ENCODE results near the gene JAG1. TPM values are rescaled to one million over a fixed set of nuclear protein-coding genes. Genes with fewer than 3 reads are reported as not detected.
A peak's percentile ranks its signal among the peaks of the same experiment; 100 is the strongest.

The JAG1 gene
- total RNA-seq, 4 donors from 2014 or later = 133 to 367 (median 191) TPM

DNA sequence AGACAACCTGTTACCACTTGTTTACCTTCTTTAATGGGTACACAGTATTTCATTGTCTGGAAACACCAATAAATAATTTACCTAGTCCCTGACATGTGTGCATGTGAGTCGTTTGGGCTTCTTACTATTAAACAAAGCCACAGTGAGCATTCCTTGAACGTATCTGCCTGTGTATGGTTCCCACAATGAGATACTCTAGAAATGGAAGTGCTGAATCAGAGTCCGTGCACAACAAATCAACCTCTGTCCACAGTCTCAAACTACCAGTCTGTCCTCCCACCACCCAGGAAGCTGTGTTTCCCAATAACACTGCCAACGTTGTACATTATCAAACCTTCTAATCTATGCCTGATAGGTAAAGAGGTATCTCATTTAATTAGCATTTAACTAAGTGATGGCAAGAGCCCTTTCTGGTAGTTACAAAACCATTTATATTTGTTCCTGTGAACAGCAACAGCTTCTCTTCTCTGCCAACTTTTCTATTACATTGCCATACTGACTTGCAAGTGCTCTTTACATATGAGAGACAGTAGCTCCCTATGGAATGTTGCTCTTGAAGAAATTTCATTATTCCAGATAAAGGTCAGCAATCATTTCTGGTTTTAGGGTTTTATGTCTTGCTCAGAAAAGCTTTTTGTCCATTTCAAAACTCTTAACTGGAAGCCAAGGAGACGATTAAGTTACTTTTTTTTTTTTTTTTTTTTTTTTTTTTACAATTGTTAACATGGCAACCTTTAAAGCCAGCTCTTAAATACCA lies 14.7 kb downstream of the JAG1 start:
- H3K4me3 ChIP-seq = no peak overlapping the region
- H3K27ac ChIP-seq = peak overlapping the region; percentile 30
- peak in 1 of 2 donors; percentile 16 for DNase-seq (ENCODE audit: low spot score in 2 of 2)
- no peak for TF ChIP-seq EP300 (IDR thresholded peaks at IDR 0.05)
- TF ChIP-seq POLR2A (IDR thresholded peaks at IDR 0.05) = no peak
- TF ChIP-seq POLR2AphosphoS5 (IDR thresholded peaks at IDR 0.05) = no peak
- no peak for TF ChIP-seq CTCF (IDR thresholded peaks at IDR 0.05)
- H3K9me3 ChIP-seq = no peaks in the 10 kb centered on the region
- no peaks in the 10 kb centered on the region for H3K27me3 ChIP-seq
- peaks cover 90% of the 10 kb centered on the region for H3K4me1 ChIP-seq
- 34% methylated on average over 5 of the region's 5 CpGs for WGBS
- peaks cover 77% of the 10 kb centered on the region for H3K36me3 ChIP-seq

DNA sequence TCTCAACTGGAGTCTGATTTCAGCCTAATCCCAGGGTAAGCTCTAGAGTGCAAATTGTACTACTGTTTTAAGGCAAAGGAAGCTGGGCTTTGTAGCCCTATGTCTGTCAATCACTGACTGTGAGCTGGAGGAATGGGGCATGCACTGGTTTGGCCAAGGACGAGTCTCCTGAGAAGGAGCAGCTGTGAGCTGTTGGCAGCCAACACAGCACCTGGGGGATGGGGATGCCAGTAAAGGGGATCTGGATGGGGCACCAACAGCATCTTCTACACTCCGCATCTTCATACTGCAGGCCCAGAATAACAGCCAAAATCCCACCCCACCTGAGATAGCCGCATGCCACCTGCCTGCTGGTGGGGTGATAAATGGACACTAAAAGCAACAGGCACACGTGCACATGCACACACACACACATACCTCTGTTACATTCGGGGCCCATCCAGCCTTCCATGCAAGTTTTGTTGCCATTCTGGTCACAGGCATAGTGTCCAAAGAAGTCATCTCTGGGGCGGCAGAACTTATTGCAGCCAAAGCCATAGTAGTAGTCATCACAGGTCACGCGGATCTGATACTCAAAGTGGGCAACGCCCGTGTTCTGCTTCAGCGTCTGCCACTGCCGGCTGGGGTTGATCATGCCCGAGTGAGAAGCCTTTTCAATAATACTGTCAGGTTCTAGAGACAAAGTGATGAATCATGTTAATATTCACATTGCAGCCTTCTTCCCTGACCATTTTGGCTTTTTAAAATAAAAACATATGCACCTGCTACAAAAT lies 15.6 kb downstream of the JAG1 start:
- Histone ChIP-seq H3K4me1 (peaks cover 93% of the 10 kb centered on the region), H3K27ac (peak overlapping the region; percentile 30), H3K9me3 (no peaks in the 10 kb centered on the region), H3K36me3 (peaks cover 79% of the 10 kb centered on the region), H3K27me3 (no peaks in the 10 kb centered on the region), H3K4me3 (no peak overlapping the region)
- DNase-seq (ENCODE audit: low spot score in 2 of 2) = no peak
- 39% methylated on average over 13 of the region's 13 CpGs for WGBS
- TF ChIP-seq EP300 (IDR thresholded peaks at IDR 0.05) = no peak
- no peak for TF ChIP-seq POLR2A (IDR thresholded peaks at IDR 0.05)
- TF ChIP-seq CTCF (IDR thresholded peaks at IDR 0.05) = no peak
- TF ChIP-seq POLR2AphosphoS5 (IDR thresholded peaks at IDR 0.05) = no peak

GRCh38 chr20:10657453-10657852 lies 16.3 kb downstream of the JAG1 start:
- Histone ChIP-seq H3K27ac (peak overlapping the region; percentile 30), H3K36me3 (peaks cover 72% of the 10 kb centered on the region), H3K4me3 (no peak overlapping the region), H3K9me3 (no peaks in the 10 kb centered on the region), H3K4me1 (peaks cover 93% of the 10 kb centered on the region), H3K27me3 (no peaks in the 10 kb centered on the region)
- TF ChIP-seq POLR2AphosphoS5 (IDR thresholded peaks at IDR 0.05) (no peak), EP300 (IDR thresholded peaks at IDR 0.05) (no peak), POLR2A (IDR thresholded peaks at IDR 0.05) (no peak), CTCF (IDR thresholded peaks at IDR 0.05) (no peak)
- DNase-seq (ENCODE audit: low spot score in 2 of 2) = no peak
- WGBS = 79% methylated on average over 1 of the region's 1 CpG

GRCh38 chr20:10655720-10656669 lies 17.8 kb downstream of the JAG1 start:
- Histone ChIP-seq H3K4me1 (peaks cover 94% of the 10 kb centered on the region), H3K36me3 (peaks cover 70% of the 10 kb centered on the region), H3K27ac (peak overlapping the region; percentile 84), H3K9me3 (no peaks in the 10 kb centered on the region), H3K4me3 (no peak overlapping the region), H3K27me3 (no peaks in the 10 kb centered on the region)
- 56% methylated on average over 15 of the region's 15 CpGs for WGBS
- DNase-seq (ENCODE audit: low spot score in 2 of 2) = peak in 1 of 2 donors; percentile 26
- TF ChIP-seq POLR2AphosphoS5 (IDR thresholded peaks at IDR 0.05) = no peak
- no peak for TF ChIP-seq EP300 (IDR thresholded peaks at IDR 0.05)
- TF ChIP-seq POLR2A (IDR thresholded peaks at IDR 0.05) = no peak
- no peak for TF ChIP-seq CTCF (IDR thresholded peaks at IDR 0.05)

Data from suprapubic skin (tissue), 4 donors.